PC-3 (cell line): ENCODE results near the gene COL9A1. TPM values are rescaled to one million over a fixed set of nuclear protein-coding genes. Genes with fewer than 3 reads are reported as not detected.

Experiments used
- ATAC-seq: fragments of 200-7000 bp; cut with Tn5 transposase; 2 replicates; pipeline ENCODE4 v1.9.1; 2020; ENCODE audit warnings: mild to moderate bottlenecking, moderate library complexity
- Bru-seq: library from RNA; stranded (reverse); fragments of 400-500 nt; gene quantifications from one replicate; lab custom pipeline; 2021; lab: Mats Ljungman, UMichigan
- BruChase-seq, 2 experiments: library from RNA; stranded (reverse); fragments of 400-500 nt; gene quantifications; one replicate each; lab custom pipeline; 2021; lab: Mats Ljungman, UMichigan
- BruUV-seq: library from RNA; stranded (reverse); fragments of 400-500 nt; replicated peaks from 2 replicates; lab custom pipeline; 2021; lab: Mats Ljungman, UMichigan
- CTCF ChIA-PET: fragments of 300-600 bp; sonication (Branson Sonifier 250); formaldehyde crosslinking; loops from one replicate; lab custom pipeline; 2022; ENCODE audit warnings: antibody characterized with exemption; lab: Charles Lee
- POLR2A ChIA-PET: fragments of 300-600 bp; sonication (Branson Sonifier 250); formaldehyde crosslinking; loops from one replicate; lab custom pipeline; 2022; ENCODE audit warnings: antibody characterized with exemption; ENCODE audit not compliant: unreplicated experiment; lab: Charles Lee
- DNase-seq: peaks from one replicate; pipeline ENCODE4 v3.0.0-alpha.2; 2015
- H2AFZ ChIP-seq: fragments of 300-600 bp; sonication (generic); 2 replicates; pipeline ENCODE4 v1.6.0; 2016; ENCODE audit warnings: antibody characterized with exemption, low read length
- H3F3A ChIP-seq: fragments of 300-600 bp; sonication (generic); one replicate; pipeline ENCODE4 v1.6.0; 2017; ENCODE audit warnings: antibody characterized with exemption, low read length, control low read depth, mild to moderate bottlenecking; ENCODE audit not compliant: unreplicated experiment
- H3K27ac ChIP-seq: fragments of 300-600 bp; sonication (generic); 2 replicates; pipeline ENCODE4 v1.5.1; 2016; ENCODE audit warnings: mild to moderate bottlenecking, low read length
- H3K27me3 ChIP-seq: fragments of 300-600 bp; sonication (generic); 2 replicates; pipeline ENCODE4 v1.6.1; 2016; ENCODE audit warnings: low read length, mixed read lengths
- H3K36me3 ChIP-seq: fragments of 300-600 bp; sonication (generic); 2 replicates; pipeline ENCODE4 v1.6.1; 2016; ENCODE audit warnings: low read depth, mixed run types, low read length, mixed read lengths
- H3K4me1 ChIP-seq: fragments of 300-600 bp; sonication (generic); 2 replicates; pipeline ENCODE4 v1.5.1; 2016; ENCODE audit warnings: low read length; ENCODE audit not compliant: insufficient read depth
- H3K4me2 ChIP-seq: fragments of 300-600 bp; sonication (generic); 2 replicates; pipeline ENCODE4 v1.6.0; 2016; ENCODE audit warnings: low read length
- H3K4me3 ChIP-seq: fragments of 300-600 bp; sonication (generic); 2 replicates; pipeline ENCODE4 v1.5.1; 2016; ENCODE audit warnings: mild to moderate bottlenecking, low read length, mixed read lengths
- H3K79me2 ChIP-seq: fragments of 300-600 bp; sonication (generic); 2 replicates; pipeline ENCODE4 v1.6.1; 2017; ENCODE audit warnings: low read length, mixed read lengths
- H3K9ac ChIP-seq: fragments of 300-600 bp; sonication (generic); 2 replicates; pipeline ENCODE4 v1.6.0; 2016; ENCODE audit warnings: mild to moderate bottlenecking, low read length
- H3K9me2 ChIP-seq: fragments of 300-600 bp; sonication (generic); replicated peaks from 2 replicates; pipeline ENCODE4 v1.6.1; 2016; ENCODE audit warnings: mixed run types, low read length, mixed read lengths
- H3K9me3 ChIP-seq: fragments of 300-600 bp; sonication (generic); 2 replicates; pipeline ENCODE4 v1.6.1; 2016; ENCODE audit warnings: low read length, mixed read lengths
- H4K20me1 ChIP-seq: fragments of 300-600 bp; sonication (generic); 2 replicates; pipeline ENCODE4 v1.6.1; 2016; ENCODE audit warnings: low read length, mixed read lengths
- EZH2 ChIP-seq: fragments of 300-600 bp; sonication (generic); IDR thresholded peaks from one replicate; pipeline ENCODE4 v1.6.1; 2017; ENCODE audit warnings: antibody characterized with exemption, mild to moderate bottlenecking, low read length; ENCODE audit not compliant: unreplicated experiment
- EZH2phosphoT487 ChIP-seq: fragments of 300-600 bp; sonication (generic); IDR thresholded peaks from 2 replicates; pipeline ENCODE4 v1.6.1; 2018; ENCODE audit warnings: mild to moderate bottlenecking, antibody characterized with exemption, low read length, borderline replicate concordance
- intact Hi-C: fragments of 100-400 bp; cut with micrococcal nuclease; formaldehyde crosslinking; loops from 2 replicates; pipeline ENCODE4 v1.9.0; 2023
- long read RNA-seq: library from polyadenylated mRNA; unstranded; transcript quantifications from one replicate; pipeline ENCODE4 v2.0.0, GENCODE V29; 2021; ENCODE audit not compliant: unreplicated experiment
- total RNA-seq: library from RNA; depleted of rRNA; stranded (reverse); fragments of >200 nt; gene quantifications from 2 replicates; pipeline ENCODE4 v1.2.3, GENCODE V29; 2014; rRNA removed
- TF ChIP-seq, protein P1 (sequence below): fragments of 300-600 bp; sonication (generic); conservative IDR thresholded peaks from 2 replicates; pipeline ENCODE4 v1.5.1; 2017; ENCODE audit warnings: antibody characterized with exemption, low read depth, mild to moderate bottlenecking, low read length

Gene COL9A1
- total RNA-seq (not detected in 2 replicates), Bru-seq, nascent RNA (not detected), BruChase-seq, experiment 1, labeled RNA remaining after a 6-hour chase (percentile 2 among the genes with signal in this experiment), BruChase-seq, experiment 2, labeled RNA remaining after a 2-hour chase (percentile 2 among the genes with signal in this experiment)
- long read RNA-seq, result 0 reads

DNA sequence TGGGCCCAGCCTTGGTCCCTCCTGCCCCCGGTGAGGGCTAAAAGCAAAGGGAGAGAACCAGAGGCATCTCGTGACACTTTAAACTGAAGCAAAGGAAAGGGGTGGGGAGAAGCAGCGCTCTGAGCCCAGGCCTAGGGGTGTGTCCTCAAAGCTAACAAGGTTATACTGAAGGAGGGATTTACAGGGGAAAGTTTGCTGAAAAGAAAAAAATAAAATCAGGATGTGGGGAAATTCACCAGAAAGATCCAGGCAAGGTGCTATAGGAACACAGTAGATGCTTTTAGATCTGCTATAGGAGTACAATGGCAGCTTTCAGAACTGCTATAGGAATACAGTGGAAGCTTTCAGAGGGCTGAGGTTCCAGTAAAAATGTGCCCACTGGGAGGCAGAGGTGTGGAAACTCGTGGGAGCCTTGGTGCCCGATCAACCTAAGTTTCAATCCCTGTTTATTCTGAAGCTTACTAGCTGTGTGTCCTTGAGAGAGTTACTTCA is at the start of gene COL9A1:
TSS of gene COL9A1 (minus strand) at position 51 of the 492 bp plus-strand sequence. CDS start 160 bp downstream, outside the sequence.
- no peaks in the 10 kb centered on the region for H3K79me2 ChIP-seq
- H3K9me3 ChIP-seq, result no peaks in the 10 kb centered on the region
- no peak within 1 kb of the TSS for H3K4me3 ChIP-seq
- BruUV-seq, result no TSS peak
- no peak within 1 kb of the TSS for H3K27ac ChIP-seq
- H3K4me1 ChIP-seq, result no peaks in the 10 kb centered on the region
- DNase-seq, result no peak
- no peaks in the 10 kb centered on the region for H4K20me1 ChIP-seq
- POLR2A ChIA-PET, result no interaction called here
- CTCF ChIA-PET, result no interaction called here
- intact Hi-C loops, result no loop called here
- no peaks in the 10 kb centered on the region for H3K36me3 ChIP-seq
- no peaks in the 10 kb centered on the region for H3F3A ChIP-seq
- no peak within 1 kb of the TSS for H2AFZ ChIP-seq
- no peak for ATAC-seq
- H3K9me2 ChIP-seq, result no peaks in the 10 kb centered on the region
- H3K9ac ChIP-seq, result no peak within 1 kb of the TSS
- no peak within 1 kb of the TSS for H3K4me2 ChIP-seq
- TF ChIP-seq, protein P1, sequence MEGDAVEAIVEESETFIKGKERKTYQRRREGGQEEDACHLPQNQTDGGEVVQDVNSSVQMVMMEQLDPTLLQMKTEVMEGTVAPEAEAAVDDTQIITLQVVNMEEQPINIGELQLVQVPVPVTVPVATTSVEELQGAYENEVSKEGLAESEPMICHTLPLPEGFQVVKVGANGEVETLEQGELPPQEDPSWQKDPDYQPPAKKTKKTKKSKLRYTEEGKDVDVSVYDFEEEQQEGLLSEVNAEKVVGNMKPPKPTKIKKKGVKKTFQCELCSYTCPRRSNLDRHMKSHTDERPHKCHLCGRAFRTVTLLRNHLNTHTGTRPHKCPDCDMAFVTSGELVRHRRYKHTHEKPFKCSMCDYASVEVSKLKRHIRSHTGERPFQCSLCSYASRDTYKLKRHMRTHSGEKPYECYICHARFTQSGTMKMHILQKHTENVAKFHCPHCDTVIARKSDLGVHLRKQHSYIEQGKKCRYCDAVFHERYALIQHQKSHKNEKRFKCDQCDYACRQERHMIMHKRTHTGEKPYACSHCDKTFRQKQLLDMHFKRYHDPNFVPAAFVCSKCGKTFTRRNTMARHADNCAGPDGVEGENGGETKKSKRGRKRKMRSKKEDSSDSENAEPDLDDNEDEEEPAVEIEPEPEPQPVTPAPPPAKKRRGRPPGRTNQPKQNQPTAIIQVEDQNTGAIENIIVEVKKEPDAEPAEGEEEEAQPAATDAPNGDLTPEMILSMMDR, result no peak
- no peak for TF ChIP-seq EZH2
- TF ChIP-seq EZH2phosphoT487, result no peak
- H3K27me3 ChIP-seq, result peaks cover 9% of the 10 kb centered on the region

DNA sequence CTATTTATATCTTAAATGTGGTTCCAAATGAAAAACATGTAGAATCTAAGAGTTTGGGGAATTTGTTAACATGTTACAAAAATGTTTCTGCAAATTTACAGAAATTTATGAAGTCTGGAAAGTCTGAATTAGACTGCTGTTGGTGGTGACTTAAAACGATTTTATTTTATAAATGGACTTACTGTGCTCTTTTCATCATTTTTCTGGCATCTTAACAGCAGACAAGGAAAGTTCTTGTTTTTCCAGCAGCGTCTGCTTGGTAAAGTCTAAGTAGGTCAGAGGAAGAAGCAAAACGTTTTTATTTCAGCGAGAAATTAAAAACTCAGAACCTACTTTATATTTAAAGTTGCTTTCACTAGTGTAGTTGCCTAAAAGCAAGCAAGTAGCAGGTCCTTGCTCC is 48.6 kb upstream of the COL9A1 start:
- no peaks in the 10 kb centered on the region for H3K9me2 ChIP-seq
- POLR2A ChIA-PET, result no interaction called here
- CTCF ChIA-PET, result no interaction called here
- no peaks in the 10 kb centered on the region for H3K27me3 ChIP-seq
- no peak overlapping the region for H3K4me2 ChIP-seq
- no peaks in the 10 kb centered on the region for H4K20me1 ChIP-seq
- BruUV-seq, result no TSS peak
- no peaks in the 10 kb centered on the region for H3K36me3 ChIP-seq
- ATAC-seq (no peak), DNase-seq (no peak)
- no peaks in the 10 kb centered on the region for H3K79me2 ChIP-seq
- no peaks in the 10 kb centered on the region for H3K4me1 ChIP-seq
- intact Hi-C loops, result no loop called here
- no peak overlapping the region for H2AFZ ChIP-seq
- H3K9me3 ChIP-seq, result no peaks in the 10 kb centered on the region
- H3F3A ChIP-seq, result no peaks in the 10 kb centered on the region
- H3K4me3 ChIP-seq, result no peak overlapping the region
- H3K9ac ChIP-seq, result no peak overlapping the region
- TF ChIP-seq EZH2 (no peak), EZH2phosphoT487 (no peak)
- TF ChIP-seq, protein P1, result no peak
- no peak overlapping the region for H3K27ac ChIP-seq

DNA sequence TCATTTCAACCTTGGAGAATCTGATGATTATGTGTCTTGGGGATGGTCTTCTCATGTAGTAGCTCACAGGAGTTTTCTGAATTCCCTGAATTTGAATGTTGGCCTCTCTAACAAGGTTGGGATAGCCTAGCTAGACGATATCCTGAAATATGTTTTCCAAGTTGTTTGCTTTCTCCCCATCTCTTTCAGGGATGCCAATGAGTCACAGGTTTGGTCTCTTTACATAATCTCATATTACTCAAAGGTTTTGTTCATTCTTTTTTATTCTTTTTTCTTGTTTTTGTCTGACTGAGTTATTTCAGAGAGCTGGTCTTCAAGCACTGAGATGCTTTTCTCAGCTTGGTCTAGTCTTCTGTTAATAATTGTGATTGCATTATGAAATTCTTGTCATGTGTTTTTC is 42.7 kb upstream of the COL9A1 start:
- Histone ChIP-seq H3K4me1 (peaks cover 12% of the 10 kb centered on the region), H3K9ac (no peak overlapping the region), H3K9me2 (no peaks in the 10 kb centered on the region), H3K36me3 (no peaks in the 10 kb centered on the region), H4K20me1 (no peaks in the 10 kb centered on the region), H3K9me3 (no peaks in the 10 kb centered on the region), H3K27me3 (no peaks in the 10 kb centered on the region), H3K79me2 (no peaks in the 10 kb centered on the region), H3K27ac (no peak overlapping the region), H3K4me2 (peak overlapping the region; percentile 22; the same call in 1 of the 2 replicates), H3K4me3 (no peak overlapping the region), H2AFZ (no peak overlapping the region), H3F3A (no peaks in the 10 kb centered on the region)
- POLR2A ChIA-PET, result no interaction called here
- intact Hi-C loops, result no loop called here
- TF ChIP-seq EZH2phosphoT487, result no peak
- TF ChIP-seq, protein P1, result no peak
- no peak for TF ChIP-seq EZH2
- peak; percentile 52 for DNase-seq
- peak; percentile 85 for ATAC-seq
- no TSS peak for BruUV-seq
- CTCF ChIA-PET, result interaction anchor here (1.0 kb wide), 1 partner anchor 36 kb away, joined by 5 read pairs; no protein-coding TSS in a partner anchor
